ENCODE results near the gene TIPARP.

Gene TIPARP

GRCh38 chr3:156641618-156641975, 32.8 kb upstream of the TIPARP start:
- ChIA-PET POLR2A (no interaction called here), CTCF (no interaction called here)
- Histone ChIP-seq H3K4me1 (ENCODE audit: control insufficient read depth, insufficient read depth, low read length) (no peaks in the 10 kb centered on the region), H3K36me3 (ENCODE audit: control insufficient read depth in 2 of 2, insufficient read depth in 1 of 2, low read length in 2 of 2) (no peaks in the 10 kb centered on the region), H3K9me3 (ENCODE audit: control insufficient read depth, insufficient read depth, low read depth, low read length) (no peaks in the 10 kb centered on the region), H3K4me3 (ENCODE audit: low read depth, low read length) (no peak overlapping the region), H3K27ac (ENCODE audit: extremely low read depth, low read depth, low read length) (no peak overlapping the region)
- TF ChIP-seq ZNF664 (tag by site-specific recombination; IDR thresholded peaks at IDR 0.05) (no peak), ZNF140 (tag by site-specific recombination; IDR thresholded peaks at IDR 0.05) (no peak), ZNF335 (tag by site-specific recombination; conservative IDR thresholded peaks at IDR 0.05) (no peak), ZNF394 (tag by site-specific recombination; IDR thresholded peaks at IDR 0.05; ENCODE audit: borderline replicate concordance) (no peak), ZNF510 (tag by site-specific recombination; IDR thresholded peaks at IDR 0.05; ENCODE audit: insufficient replicate concordance) (no peak), ZNF560 (tag by site-specific recombination; IDR thresholded peaks at IDR 0.05; ENCODE audit: borderline replicate concordance) (no peak), ZNF514 (tag by site-specific recombination; IDR thresholded peaks at IDR 0.05) (no peak), ZNF548 (tag by site-specific recombination; IDR thresholded peaks at IDR 0.05) (no peak), ZNF423 (tag by site-specific recombination; IDR thresholded peaks at IDR 0.05) (no peak), ZNF114 (tag by site-specific recombination; IDR thresholded peaks at IDR 0.05) (no peak), ZSCAN18 (tag by site-specific recombination; IDR thresholded peaks at IDR 0.05) (no peak), ZBTB49 (tag by site-specific recombination; IDR thresholded peaks at IDR 0.05; ENCODE audit: low read depth) (no peak), ZNF449 (tag by site-specific recombination; IDR thresholded peaks at IDR 0.05) (no peak), PRDM1 (tag by site-specific recombination; IDR thresholded peaks at IDR 0.05) (no peak), ZBTB17 (tag by site-specific recombination; IDR thresholded peaks at IDR 0.05) (no peak), PRDM10 (tag by site-specific recombination; IDR thresholded peaks at IDR 0.05) (no peak), TCF7L2 (IDR thresholded peaks at IDR 0.05; ENCODE audit: borderline replicate concordance, low read depth, low read length) (no peak)

Measured in HEK293 (cell line).